Osteocyte (in vitro differentiated cells): ENCODE results near the gene KIF7. TPM values are rescaled to one million over a fixed set of nuclear protein-coding genes. Genes with fewer than 3 reads are reported as not detected.

Experiments
- DNase-seq: peaks from one replicate; pipeline ENCODE4 v3.0.0; 2021; ENCODE audit warnings: mixed read lengths; ENCODE audit not compliant: unreplicated experiment; ENCODE audit errors: extremely low spot score
- H3K27ac Mint-ChIP-seq: one replicate; pipeline ENCODE4 v1.8.0; 2021; ENCODE audit warnings: mild to moderate bottlenecking, mixed read lengths; ENCODE audit not compliant: unreplicated experiment
- H3K27me3 Mint-ChIP-seq: one replicate; pipeline ENCODE4 v1.8.0; 2021; ENCODE audit warnings: mixed read lengths; ENCODE audit not compliant: unreplicated experiment
- H3K36me3 Mint-ChIP-seq: one replicate; pipeline ENCODE4 v1.8.0; 2021; ENCODE audit warnings: mixed read lengths; ENCODE audit not compliant: unreplicated experiment
- H3K4me1 Mint-ChIP-seq: one replicate; pipeline ENCODE4 v1.8.0; 2021; ENCODE audit warnings: mixed read lengths; ENCODE audit not compliant: unreplicated experiment
- H3K4me3 Mint-ChIP-seq: one replicate; pipeline ENCODE4 v1.8.0; 2021; ENCODE audit warnings: mild to moderate bottlenecking, moderate library complexity, mixed read lengths; ENCODE audit not compliant: unreplicated experiment
- H3K9me3 Mint-ChIP-seq: one replicate; pipeline ENCODE4 v1.8.0; 2021; ENCODE audit warnings: mixed read lengths; ENCODE audit not compliant: unreplicated experiment
- total RNA-seq: library from RNA; stranded (reverse); gene quantifications from 2 replicates; pipeline ENCODE4 v1.2.1, GENCODE V29; 2021
- TF ChIP-seq, protein P1 (sequence below): fragments of 200-600 bp; sonication (generic); IDR thresholded peaks from 2 replicates; pipeline ENCODE4 v1.5.0; 2021; ENCODE audit warnings: antibody characterized with exemption, mild to moderate bottlenecking, moderate library complexity

The KIF7 gene
- total RNA-seq, 1 donor from 2014 or later: 20.0 TPM

DNA sequence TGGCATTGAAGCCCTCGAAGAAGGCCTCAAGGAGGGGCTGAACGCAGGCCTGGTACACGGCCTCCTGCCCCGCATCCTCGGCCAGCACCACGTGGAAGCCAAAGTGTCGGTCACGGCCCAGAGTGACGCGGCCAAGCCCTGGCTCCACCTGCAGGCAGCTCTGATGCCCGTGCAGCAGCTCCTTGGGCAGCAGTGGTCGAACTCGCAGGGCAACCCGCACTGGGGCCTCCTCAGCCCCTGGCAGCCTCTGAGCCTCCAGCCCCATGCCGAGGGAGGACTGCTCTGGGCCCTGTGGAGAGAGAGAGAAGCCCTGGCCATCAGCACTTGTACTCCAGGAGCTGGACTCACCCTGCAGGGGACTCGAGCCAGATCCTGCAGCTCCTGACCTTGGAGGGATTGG lies 2.6 kb downstream of the KIF7 start:
- Mint-ChIP-seq H3K27me3 (no peaks in the 10 kb centered on the region), H3K27ac (no peak overlapping the region)
- TF ChIP-seq, protein P1, sequence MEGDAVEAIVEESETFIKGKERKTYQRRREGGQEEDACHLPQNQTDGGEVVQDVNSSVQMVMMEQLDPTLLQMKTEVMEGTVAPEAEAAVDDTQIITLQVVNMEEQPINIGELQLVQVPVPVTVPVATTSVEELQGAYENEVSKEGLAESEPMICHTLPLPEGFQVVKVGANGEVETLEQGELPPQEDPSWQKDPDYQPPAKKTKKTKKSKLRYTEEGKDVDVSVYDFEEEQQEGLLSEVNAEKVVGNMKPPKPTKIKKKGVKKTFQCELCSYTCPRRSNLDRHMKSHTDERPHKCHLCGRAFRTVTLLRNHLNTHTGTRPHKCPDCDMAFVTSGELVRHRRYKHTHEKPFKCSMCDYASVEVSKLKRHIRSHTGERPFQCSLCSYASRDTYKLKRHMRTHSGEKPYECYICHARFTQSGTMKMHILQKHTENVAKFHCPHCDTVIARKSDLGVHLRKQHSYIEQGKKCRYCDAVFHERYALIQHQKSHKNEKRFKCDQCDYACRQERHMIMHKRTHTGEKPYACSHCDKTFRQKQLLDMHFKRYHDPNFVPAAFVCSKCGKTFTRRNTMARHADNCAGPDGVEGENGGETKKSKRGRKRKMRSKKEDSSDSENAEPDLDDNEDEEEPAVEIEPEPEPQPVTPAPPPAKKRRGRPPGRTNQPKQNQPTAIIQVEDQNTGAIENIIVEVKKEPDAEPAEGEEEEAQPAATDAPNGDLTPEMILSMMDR: no peak

DNA sequence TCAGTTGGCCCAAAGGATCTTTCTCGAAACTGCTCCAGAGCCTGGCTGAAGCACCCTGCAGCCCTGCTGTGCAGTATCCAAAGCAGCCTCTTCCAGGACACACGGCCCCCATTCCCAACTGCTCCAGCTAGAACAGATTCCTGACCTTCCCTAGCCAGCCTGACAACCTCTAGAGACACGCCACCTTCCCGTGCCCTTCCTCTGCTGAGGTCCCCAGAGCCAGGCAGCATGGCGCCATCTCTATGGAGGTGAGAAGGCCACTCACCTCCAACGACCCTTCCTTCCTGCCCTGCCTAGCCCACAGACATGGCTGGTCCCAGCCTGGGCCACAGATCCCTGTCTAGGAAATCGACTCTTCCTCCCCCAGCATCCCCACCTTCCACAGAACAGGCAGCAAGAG lies 3.1 kb downstream of the KIF7 start:
- Mint-ChIP-seq H3K27ac (no peak overlapping the region), H3K27me3 (no peaks in the 10 kb centered on the region), H3K9me3 (no peaks in the 10 kb centered on the region), H3K4me1 (peaks cover 18% of the 10 kb centered on the region), H3K4me3 (no peak overlapping the region), H3K36me3 (peaks cover 11% of the 10 kb centered on the region)
- TF ChIP-seq, protein P1: no peak
- DNase-seq: no peak

More for the DNA sequence above, 2.6 kb downstream of the KIF7 start:
- no peaks in the 10 kb centered on the region for H3K9me3 Mint-ChIP-seq
- H3K36me3 Mint-ChIP-seq: peaks cover 8% of the 10 kb centered on the region
- no peak overlapping the region for H3K4me3 Mint-ChIP-seq
- no peak for DNase-seq
- peaks cover 15% of the 10 kb centered on the region for H3K4me1 Mint-ChIP-seq

DNA sequence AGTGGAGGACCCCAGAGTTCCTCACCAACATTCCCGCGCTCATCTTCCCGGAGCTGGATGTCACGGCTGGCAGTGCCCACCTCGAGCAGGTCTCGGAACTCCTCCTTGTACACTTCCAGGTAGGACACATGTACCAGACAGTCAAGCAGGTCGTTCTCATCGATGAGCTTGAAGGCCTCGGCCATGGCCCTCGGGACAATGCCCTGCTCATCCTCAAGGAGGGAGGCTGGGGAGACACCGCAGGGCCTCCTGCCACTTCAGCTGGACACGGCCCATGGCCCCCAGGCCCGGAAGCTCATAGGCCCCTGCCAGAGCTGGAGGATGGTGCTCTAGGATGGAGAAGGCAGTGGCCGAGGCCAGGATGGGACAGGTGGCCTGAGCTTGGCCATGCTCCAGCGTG lies 5.6 kb downstream of the KIF7 start:
- Mint-ChIP-seq H3K4me3 (no peak overlapping the region), H3K36me3 (peaks cover 21% of the 10 kb centered on the region), H3K27me3 (no peaks in the 10 kb centered on the region), H3K27ac (no peak overlapping the region), H3K9me3 (no peaks in the 10 kb centered on the region), H3K4me1 (peaks cover 16% of the 10 kb centered on the region)
- TF ChIP-seq, protein P1: no peak
- no peak for DNase-seq

DNA sequence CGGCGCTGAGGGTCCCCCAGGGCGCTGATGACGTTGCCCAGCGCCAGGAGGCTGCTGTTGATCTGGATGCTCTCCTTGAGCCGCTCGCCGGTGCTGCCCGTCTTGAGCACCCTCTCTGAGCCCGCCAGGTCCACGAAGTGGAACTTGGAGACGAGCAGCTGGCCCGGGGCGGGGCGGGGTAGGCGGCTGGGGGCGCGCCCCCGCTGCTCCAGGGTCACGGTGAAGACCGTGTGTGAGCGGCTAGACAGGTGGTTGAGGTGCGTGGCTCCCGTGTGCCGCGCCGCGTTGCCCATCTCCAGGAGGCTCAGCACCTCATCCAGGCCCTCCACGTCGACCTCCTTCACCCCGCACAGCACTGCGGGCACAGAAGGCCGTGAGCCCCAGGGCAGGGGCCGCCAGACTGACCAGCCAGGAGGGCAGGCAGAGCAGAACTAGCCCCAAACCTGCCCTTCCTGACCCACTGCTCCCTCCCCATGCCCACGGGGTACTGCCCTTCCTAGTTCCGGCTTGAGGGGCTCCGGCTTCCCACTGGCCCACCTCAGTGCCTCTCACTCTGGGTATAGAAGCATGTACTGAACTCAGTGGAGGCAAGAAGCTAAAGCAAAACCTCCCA lies 6.1 kb downstream of the KIF7 start:
- DNase-seq: no peak
- H3K27me3 Mint-ChIP-seq: no peaks in the 10 kb centered on the region
- H3K4me3 Mint-ChIP-seq: no peak overlapping the region
- H3K36me3 Mint-ChIP-seq: peaks cover 24% of the 10 kb centered on the region
- TF ChIP-seq, protein P1: no peak
- peaks cover 10% of the 10 kb centered on the region for H3K4me1 Mint-ChIP-seq
- no peak overlapping the region for H3K27ac Mint-ChIP-seq
- no peaks in the 10 kb centered on the region for H3K9me3 Mint-ChIP-seq

DNA sequence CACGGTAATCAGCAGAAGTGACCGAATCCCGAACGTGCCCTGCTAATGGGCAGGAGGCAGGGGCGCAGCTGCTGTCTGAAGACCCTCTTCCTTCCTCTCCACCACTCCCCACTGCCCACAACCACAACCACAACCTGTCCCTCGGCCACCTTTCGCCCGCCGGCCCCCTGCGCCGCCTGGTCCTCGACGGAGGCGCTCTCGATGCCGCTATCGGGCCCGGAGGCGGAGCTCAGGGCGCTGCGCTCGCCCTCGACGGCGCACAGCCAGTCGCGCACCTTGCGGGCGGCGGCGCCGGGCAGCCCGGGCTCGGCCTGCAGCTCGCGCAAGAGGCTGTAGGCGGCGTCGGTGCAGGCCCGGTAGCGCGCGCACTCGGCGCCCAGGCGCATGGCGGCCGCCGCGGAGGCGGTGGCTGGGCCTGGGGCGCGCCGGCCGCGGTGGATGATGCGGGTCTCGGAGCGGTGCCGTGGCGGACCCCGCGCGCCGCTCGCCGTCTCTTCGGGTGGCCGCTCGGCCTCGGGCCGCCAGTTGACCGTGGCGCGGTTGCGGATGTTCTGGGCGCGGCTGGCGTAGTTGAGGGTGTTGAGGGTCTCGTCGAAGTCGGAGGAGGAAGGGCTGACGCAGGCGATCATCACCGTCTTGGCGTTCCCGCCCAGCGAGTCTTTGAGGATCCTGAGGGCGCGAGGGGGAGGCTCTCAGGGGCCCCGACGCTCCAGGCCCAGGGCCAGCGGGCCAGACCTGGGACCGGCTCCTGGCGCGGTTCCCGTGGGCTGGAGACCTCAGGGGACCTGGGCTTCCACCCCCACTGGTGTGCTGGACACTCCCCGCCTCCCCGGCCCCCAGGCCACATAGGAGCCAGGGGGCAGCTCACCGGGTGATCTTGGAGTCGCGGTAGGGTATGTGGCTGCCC lies 6.9 kb downstream of the KIF7 start:
- Mint-ChIP-seq H3K9me3 (no peaks in the 10 kb centered on the region), H3K27ac (no peak overlapping the region), H3K27me3 (no peaks in the 10 kb centered on the region), H3K36me3 (peaks cover 26% of the 10 kb centered on the region), H3K4me3 (no peak overlapping the region), H3K4me1 (peaks cover 8% of the 10 kb centered on the region)
- TF ChIP-seq, protein P1: no peak
- DNase-seq: no peak
